Lung (tissue), 16 donors: ENCODE data around the gene TRMT10B. TPM values are rescaled to one million over a fixed set of nuclear protein-coding genes. Genes with fewer than 3 reads are reported as not detected.

Source experiments
- ATAC-seq: fragments of 200-7000 bp; cut with Tn5 transposase; one replicate; pipeline ENCODE4 v1.9.1; 2020; ENCODE audit warnings: moderate number of reproducible peaks; ENCODE audit not compliant: insufficient read depth, low FRiP score
- DNase-seq, 3 donors: peaks; one replicate each; pipeline ENCODE4 v3.0.0-alpha.2; 2013 to 2017
- H3K27ac ChIP-seq, 2 donors: one replicate each; pipeline ENCODE4 v1.5.1; 2013; ENCODE audit warnings: mild to moderate bottlenecking in 2 of 2, moderate library complexity in 2 of 2, control low read depth in 1 of 2, inconsistent platforms in 1 of 2, low read depth in 1 of 2, low read length in 1 of 2
- H3K27me3 ChIP-seq, 3 donors: one replicate each; pipeline ENCODE4 v1.5.1; 2013; ENCODE audit warnings: low read length in 2 of 3; ENCODE audit not compliant: control insufficient read depth in 3 of 3, insufficient read depth in 3 of 3
- H3K36me3 ChIP-seq, 4 donors: one replicate each; pipeline ENCODE4 v1.5.1; 2013; ENCODE audit warnings: low read length in 4 of 4, mild to moderate bottlenecking in 1 of 4, moderate library complexity in 1 of 4; ENCODE audit not compliant: control insufficient read depth in 4 of 4, insufficient read depth in 4 of 4
- H3K4me1 ChIP-seq, 5 donors: one replicate each; pipeline ENCODE4 v1.5.1; 2013; ENCODE audit warnings: low read length in 5 of 5, mild to moderate bottlenecking in 2 of 5, moderate library complexity in 1 of 5; ENCODE audit not compliant: control insufficient read depth in 5 of 5, insufficient read depth in 5 of 5
- H3K4me3 ChIP-seq: one replicate; pipeline ENCODE4 v1.5.1; 2013; ENCODE audit warnings: mild to moderate bottlenecking, control low read depth, moderate library complexity
- H3K9ac ChIP-seq, 2 donors: one replicate each; pipeline ENCODE4 v1.5.1; 2013; ENCODE audit warnings: low read length in 2 of 2, control low read depth in 1 of 2; ENCODE audit not compliant: insufficient read depth in 1 of 2
- H3K9me3 ChIP-seq, 4 donors: one replicate each; pipeline ENCODE4 v1.5.1; 2013; ENCODE audit warnings: low read length in 3 of 4, mild to moderate bottlenecking in 1 of 4, moderate library complexity in 1 of 4; ENCODE audit not compliant: control insufficient read depth in 4 of 4, insufficient read depth in 3 of 4
- CTCF ChIP-seq: IDR thresholded peaks from 2 replicates; pipeline ENCODE4 v1.5.1; 2012; ENCODE audit warnings: mild to moderate bottlenecking; ENCODE audit errors: control extremely low read depth, extremely low read depth
- WGBS, 2 donors: extraction: QIAGEN DNeasy Blood & Tissue Kit; methylation state at CpG; one replicate each; pipeline ENCODE4 v1.1.7; 2013; 5-methylcytosine and 5-hydroxymethylcytosine counted together
- long read RNA-seq, 5 donors: transcript quantifications; one replicate each; lab custom pipeline, GENCODE V29; 2026
- polyA plus RNA-seq, 2 donors: library from polyadenylated mRNA; stranded (reverse); fragments of 200-250 nt; gene quantifications; one replicate each; pipeline ENCODE4 v1.2.1, GENCODE V29; 2013
- total RNA-seq, 2 donors: library from RNA; depleted of rRNA in 1 of 2; stranded (reverse); fragments of >200 nt in 1 of 2; gene quantifications; one replicate each; pipeline ENCODE4 v1.2.1, GENCODE V29; 2014 to 2021
- donor health status: control.
- donor health status: control.
- donor health status: Bipolar disorder and iron deficiency.
- donor health status: healthy.
- donor health status: DM: yes; HTN: yes; CAD: no.

The TRMT10B gene, protein sequence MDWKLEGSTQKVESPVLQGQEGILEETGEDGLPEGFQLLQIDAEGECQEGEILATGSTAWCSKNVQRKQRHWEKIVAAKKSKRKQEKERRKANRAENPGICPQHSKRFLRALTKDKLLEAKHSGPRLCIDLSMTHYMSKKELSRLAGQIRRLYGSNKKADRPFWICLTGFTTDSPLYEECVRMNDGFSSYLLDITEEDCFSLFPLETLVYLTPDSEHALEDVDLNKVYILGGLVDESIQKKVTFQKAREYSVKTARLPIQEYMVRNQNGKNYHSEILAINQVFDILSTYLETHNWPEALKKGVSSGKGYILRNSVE
- total RNA-seq, result 1 to 10 TPM; 6.1 to 7.6 TPM
- 1 to 10 TPM; 5.0 to 5.2 TPM for polyA plus RNA-seq
- long read RNA-seq, donor 1, partial matches to known transcripts, result 24 of 24 reads
- long read RNA-seq, donor 1, other reads (novel, unspliced or antisense), result 0 of 24 reads
- long read RNA-seq, donor 2, result 0 reads
- long read RNA-seq, donor 3, result 0 reads
- long read RNA-seq, donor 4, partial matches to known transcripts, result 5 of 6 reads
- long read RNA-seq, donor 4, other reads (novel, unspliced or antisense), result 0 of 6 reads
- long read RNA-seq, donor 5, partial matches to known transcripts, result 31 of 42 reads
- long read RNA-seq, donor 5, other reads (novel, unspliced or antisense), result 8 of 42 reads

DNA sequence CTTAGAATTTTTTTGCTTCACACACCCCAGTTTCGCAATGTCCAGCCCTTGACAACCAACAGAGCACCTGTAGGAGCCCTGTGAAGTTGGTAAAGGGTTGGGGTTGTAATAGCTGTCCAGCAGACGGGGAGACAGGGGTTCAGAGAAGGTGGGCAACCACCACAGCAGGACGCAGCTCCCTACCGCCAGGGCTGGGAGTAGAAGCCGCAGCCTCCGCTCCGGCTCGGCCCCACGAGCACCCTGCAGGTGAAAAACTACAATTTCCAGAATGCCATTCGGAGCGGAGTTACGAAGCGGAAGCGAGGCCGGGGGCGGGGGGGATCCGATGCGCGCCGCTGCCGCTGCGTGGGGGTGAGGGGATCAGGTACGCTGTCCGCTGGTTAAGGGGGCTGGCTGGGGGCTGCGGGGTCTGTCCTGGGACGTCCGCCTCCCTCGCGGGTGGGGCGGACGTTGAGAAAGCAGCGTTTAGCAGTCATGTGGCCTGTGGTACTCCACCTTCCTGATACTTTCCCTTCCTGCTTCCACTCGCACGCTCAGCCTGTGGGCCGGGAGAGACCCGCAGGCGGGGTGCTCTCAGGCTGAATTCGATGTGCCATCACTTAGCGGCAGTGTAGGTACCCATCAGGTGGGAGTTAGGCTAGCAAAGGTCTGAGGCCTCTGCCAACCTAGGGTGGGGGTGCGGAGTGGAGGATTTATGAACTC lies at the start of gene TRMT10B:
Gene TRMT10B (plus strand): TSS at position 317 of the 702 bp plus-strand sequence. CDS start 8,127 bp downstream, outside the sequence.
- 3% methylated on average over 38 to 40 of the region's 40 CpGs for WGBS, 2 donors
- peaks cover 0 to 9% (median 5%) of the 10 kb centered on the region in 5 donors for H3K4me1 ChIP-seq
- H3K27ac ChIP-seq, result peak within 1 kb of the TSS; percentile 57 to 58
- no peaks in the 10 kb centered on the region for H3K27me3 ChIP-seq
- TF ChIP-seq CTCF, result no peak
- peak; percentile 96 for ATAC-seq
- peaks cover 0 to 2% (median 0%) of the 10 kb centered on the region in 4 donors for H3K9me3 ChIP-seq
- H3K4me3 ChIP-seq, result peak within 1 kb of the TSS; percentile 91
- peak within 1 kb of the TSS; percentile 78 to 90 for H3K9ac ChIP-seq
- peaks cover 0 to 4% (median 1%) of the 10 kb centered on the region in 4 donors for H3K36me3 ChIP-seq
- peak; percentile 77 to 82 (median 78) for DNase-seq

DNA sequence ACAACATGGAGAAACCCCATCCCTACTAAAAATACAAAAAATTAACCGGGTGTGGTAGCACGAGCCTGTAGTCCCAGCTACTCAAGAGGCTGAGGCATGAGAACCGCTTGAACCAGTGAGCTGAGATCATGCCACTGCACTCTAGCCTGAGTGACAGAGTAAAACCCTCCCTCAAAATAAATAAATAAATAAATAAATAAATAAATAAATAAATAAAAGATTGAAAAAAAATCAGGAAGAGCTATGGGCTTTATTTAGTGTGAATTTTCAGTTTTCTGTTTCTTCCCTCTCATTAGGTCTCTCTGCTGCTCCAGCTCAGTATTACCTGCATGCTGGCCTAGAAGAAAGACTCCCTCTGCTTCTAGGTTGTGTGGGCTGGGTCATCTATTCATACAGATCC lies 47.8 kb upstream of the TRMT10B start:
- no peak for DNase-seq
- Histone ChIP-seq H3K9ac (no peak overlapping the region), H3K4me3 (no peak overlapping the region), H3K27ac (no peak overlapping the region), H3K9me3 (no peaks in the 10 kb centered on the region), H3K4me1 (no peaks in the 10 kb centered on the region), H3K36me3 (no peaks in the 10 kb centered on the region), H3K27me3 (peaks cover 0 to 3% (median 2%) of the 10 kb centered on the region in 3 donors)
- WGBS, 2 donors, result 54 to 84% methylated on average over 3 of the region's 3 CpGs
- no peak for TF ChIP-seq CTCF
- ATAC-seq, result no peak

GRCh38 chr9:37706290-37706689 lies 47.3 kb upstream of the TRMT10B start:
- no peak for DNase-seq
- no peak for ATAC-seq
- Histone ChIP-seq H3K9ac (no peak overlapping the region), H3K4me3 (no peak overlapping the region), H3K27ac (no peak overlapping the region), H3K4me1 (no peaks in the 10 kb centered on the region), H3K27me3 (peaks cover 0 to 3% (median 2%) of the 10 kb centered on the region in 3 donors), H3K9me3 (no peaks in the 10 kb centered on the region), H3K36me3 (no peaks in the 10 kb centered on the region)
- 72 to 74% methylated on average over 3 of the region's 3 CpGs for WGBS, 2 donors
- TF ChIP-seq CTCF, result no peak
